GM12878 (cell line): Measurements from ENCODE around the gene KRT12. TPM values are rescaled to one million over a fixed set of nuclear protein-coding genes. Genes with fewer than 3 reads are reported as not detected.

Experiments
- ATAC-seq: fragments of 200-7000 bp; cut with Tn5 transposase; 3 replicates; pipeline ENCODE4 v1.9.1; 2020; ENCODE audit warnings: mild to moderate bottlenecking, moderate library complexity
- BruUV-seq: library from RNA; stranded (reverse); fragments of 400-500 nt; replicated peaks from 2 replicates; lab custom pipeline; 2021; lab: Mats Ljungman, UMichigan
- CTCF ChIA-PET: fragments of 300-600 bp; sonication (Branson Sonifier 250); formaldehyde crosslinking; extraction: SDS; loops from one replicate; lab custom pipeline; 2021; ENCODE audit warnings: inconsistent platforms; lab: Yijun Ruan, JAX
- POLR2A ChIA-PET: fragments of 350-600 bp; formaldehyde crosslinking; extraction: SDS; loops from one replicate; lab custom pipeline; 2021; ENCODE audit warnings: inconsistent platforms; lab: Charles Lee
- RAD21 ChIA-PET: fragments of 300-600 bp; sonication (Branson Sonifier 250); formaldehyde crosslinking; loops from one replicate; lab custom pipeline; 2023; ENCODE audit warnings: antibody characterized with exemption; ENCODE audit not compliant: unreplicated experiment; lab: Charles Lee
- SMC1A ChIA-PET: fragments of 300-600 bp; sonication (Branson Sonifier 250); formaldehyde crosslinking; loops from one replicate; lab custom pipeline; 2023; ENCODE audit not compliant: unreplicated experiment, uncharacterized antibody; lab: Charles Lee
- DNase-seq: peaks from one replicate; pipeline ENCODE4 v3.0.0-alpha.2; 2011; ENCODE audit warnings: low read depth, low spot score
- FAIRE-seq: peaks from 3 replicates; lab custom pipeline; 2011; peaks lifted over from hg19 to GRCh38; lab: Jason Lieb, UNC
- H2AFZ ChIP-seq: 2 replicates; pipeline ENCODE4 v1.6.0; 2011; ENCODE audit warnings: low read depth, low read length, control low read depth; ENCODE audit not compliant: control insufficient read depth
- H3K27ac ChIP-seq: 2 replicates; pipeline ENCODE4 v1.5.1; 2011; ENCODE audit warnings: control low read depth; ENCODE audit not compliant: control insufficient read depth, insufficient read depth
- H3K27me3 ChIP-seq, 2 experiments: replicated peaks in 1 of 2; 2 replicates each; pipeline versions ENCODE4 v1.6.0 to v1.6.1; 2011; ENCODE audit warnings: low read length in 1 of 2; ENCODE audit not compliant: control insufficient read depth in 2 of 2, insufficient read depth in 2 of 2
- H3K36me3 ChIP-seq, 2 experiments: 2 replicates each; pipeline ENCODE4 v1.5.1; 2011; ENCODE audit warnings: low read length in 1 of 2; ENCODE audit not compliant: control insufficient read depth in 2 of 2, insufficient read depth in 2 of 2
- H3K4me1 ChIP-seq: 2 replicates; pipeline ENCODE4 v1.6.1; 2011; ENCODE audit warnings: mild to moderate bottlenecking, low read length, moderate library complexity, mixed read lengths; ENCODE audit not compliant: control insufficient read depth, insufficient read depth
- H3K4me2 ChIP-seq: 2 replicates; pipeline ENCODE4 v1.6.0; 2011; ENCODE audit warnings: control low read depth; ENCODE audit not compliant: control insufficient read depth, insufficient read depth
- H3K4me3 ChIP-seq: fragments of 200-600 bp; sonication (generic); 2 replicates; pipeline ENCODE4 v1.5.1; 2016
- H3K79me2 ChIP-seq: 2 replicates; pipeline ENCODE4 v1.6.0; 2011; ENCODE audit warnings: low read length; ENCODE audit not compliant: control insufficient read depth, insufficient read depth
- H3K9ac ChIP-seq: 2 replicates; pipeline ENCODE4 v1.8.0; 2011; ENCODE audit warnings: low read length, control low read depth, mixed read lengths; ENCODE audit not compliant: control insufficient read depth, insufficient read depth
- H3K9me3 ChIP-seq: replicated peaks from 3 replicates; pipeline ENCODE4 v1.5.1; 2011; ENCODE audit warnings: mild to moderate bottlenecking, low read length; ENCODE audit not compliant: control insufficient read depth, insufficient read depth
- H4K20me1 ChIP-seq: 2 replicates; pipeline ENCODE4 v1.6.0; 2011; ENCODE audit not compliant: control insufficient read depth, insufficient read depth
- BACH1 ChIP-seq: fragments of 450-650 bp; IDR thresholded peaks from 2 replicates; pipeline ENCODE4 v1.6.1; 2017; ENCODE audit warnings: mild to moderate bottlenecking, borderline replicate concordance
- CBX3 ChIP-seq: fragments of 200-600 bp; sonication (generic); IDR thresholded peaks from 2 replicates; pipeline ENCODE4 v1.6.1; 2016; ENCODE audit warnings: low read depth, borderline replicate concordance
- EP300 ChIP-seq, 2 experiments: fragments of 150-350 bp in 1 of 2; IDR thresholded peaks; 2 replicates each; pipeline ENCODE4 v1.6.1; 2011 to 2012; ENCODE audit warnings: low read depth in 2 of 2, low read length in 2 of 2, borderline replicate concordance in 1 of 2, improper control_type of control experiment in 1 of 2, inconsistent platforms in 1 of 2; ENCODE audit not compliant: control insufficient read depth in 1 of 2
- IRF4 ChIP-seq: IDR thresholded peaks from 2 replicates; pipeline ENCODE4 v1.6.1; 2011; ENCODE audit warnings: low read depth, low read length
- KLF5 ChIP-seq: fragments of 450-650 bp; IDR thresholded peaks from 2 replicates; pipeline ENCODE4 v1.6.1; 2014; ENCODE audit warnings: mild to moderate bottlenecking; ENCODE audit not compliant: partially characterized antibody
- MTA3 ChIP-seq: IDR thresholded peaks from 2 replicates; pipeline ENCODE4 v1.6.1; 2012; ENCODE audit warnings: low read length, inconsistent platforms, borderline replicate concordance
- NFXL1 ChIP-seq: fragments of 450-650 bp; IDR thresholded peaks from 2 replicates; pipeline ENCODE4 v1.6.1; 2017; ENCODE audit warnings: antibody characterized with exemption, mild to moderate bottlenecking, borderline replicate concordance
- NRF1 ChIP-seq: conservative IDR thresholded peaks from 2 replicates; pipeline ENCODE4 v1.6.1; 2011; ENCODE audit warnings: mild to moderate bottlenecking, low read depth, low read length, improper control_type of control experiment
- PAX5 ChIP-seq: IDR thresholded peaks from 2 replicates; pipeline ENCODE4 v1.6.1; 2011; ENCODE audit warnings: low read depth, low read length, borderline replicate concordance
- RAD21 ChIP-seq: IDR thresholded peaks from 2 replicates; pipeline ENCODE4 v1.6.1; 2011; ENCODE audit warnings: mild to moderate bottlenecking, low read depth, low read length, moderate library complexity; ENCODE audit not compliant: insufficient read depth
- SIX5 ChIP-seq: IDR thresholded peaks from 2 replicates; pipeline ENCODE4 v1.6.1; 2011; ENCODE audit warnings: mild to moderate bottlenecking, low read depth, low read length, moderate library complexity; ENCODE audit not compliant: severe bottlenecking
- SP1 ChIP-seq: IDR thresholded peaks from one replicate; pipeline ENCODE4 v1.6.1; 2011; ENCODE audit warnings: low read depth, low read length
- WGBS: methylation state at CpG from one replicate; pipeline ENCODE4 v1.1.6; 2016; ENCODE audit warnings: low lambda C conversion rate; ENCODE audit not compliant: insufficient replicate concordance, insufficient coverage; ENCODE audit errors: missing lambda C conversion rate; 5-methylcytosine and 5-hydroxymethylcytosine counted together
- in situ Hi-C: fragments of 300-500 bp; cut with MboI; formaldehyde crosslinking; loops from 9 replicates; pipeline ENCODE4 v1.14.3; 2018; ENCODE audit warnings: mixed read lengths
- intact Hi-C: fragments of 100-400 bp; cut with micrococcal nuclease; formaldehyde crosslinking; loops from one replicate; pipeline ENCODE4 v1.14.2; 2022; ENCODE audit not compliant: unreplicated experiment
- polyA plus RNA-seq, 11 experiments: library from polyadenylated mRNA; depleted of rRNA in 4 of 11; unstranded in 6 of 11; stranded (reverse) in 5 of 11; fragments of >200 nt; fragmentation: Nextera tagmentation in 4 of 11; fragmentation: Illumina TruSeq in 1 of 11; extraction: Ambion mirVana in 4 of 11; extraction: Trizol in 1 of 11; gene quantifications; 1 replicate in 1 of 11; 2 replicates in 10 of 11; pipeline versions ENCODE4 v1.2.1 to v1.2.3, GENCODE V29; 2011 to 2016; ENCODE audit warnings: inconsistent platforms in 2 of 11, missing spikeins in 2 of 11, low read depth in 1 of 11
- total RNA-seq, 4 experiments: library from RNA; depleted of rRNA in 3 of 4; stranded (reverse); fragments of >200 nt in 3 of 4; fragmentation: Illumina TruSeq in 1 of 4; extraction: Trizol in 1 of 4; gene quantifications; 2 replicates each; pipeline versions ENCODE4 v1.2.1 to v1.2.3, GENCODE V29; 2013 to 2021
- TF ChIP-seq, protein P1 (sequence below): IDR thresholded peaks from 2 replicates; pipeline ENCODE4 v1.6.1; 2011; ENCODE audit warnings: borderline replicate concordance, low read depth, mild to moderate bottlenecking, moderate library complexity, mixed read lengths, low read length; ENCODE audit not compliant: insufficient read depth; ENCODE audit errors: extremely low read length
- TF ChIP-seq, protein P2 (sequence below): IDR thresholded peaks from 2 replicates; pipeline ENCODE4 v1.6.1; 2012; ENCODE audit warnings: improper control_type of control experiment, low read depth, low read length; ENCODE audit not compliant: insufficient replicate concordance

KRT12 gene
- total and polyA plus RNA-seq, 10 of the 15 experiments (the other 5 are each of a cell fraction or from before 2014, with no cell fraction given) = not detected

DNA sequence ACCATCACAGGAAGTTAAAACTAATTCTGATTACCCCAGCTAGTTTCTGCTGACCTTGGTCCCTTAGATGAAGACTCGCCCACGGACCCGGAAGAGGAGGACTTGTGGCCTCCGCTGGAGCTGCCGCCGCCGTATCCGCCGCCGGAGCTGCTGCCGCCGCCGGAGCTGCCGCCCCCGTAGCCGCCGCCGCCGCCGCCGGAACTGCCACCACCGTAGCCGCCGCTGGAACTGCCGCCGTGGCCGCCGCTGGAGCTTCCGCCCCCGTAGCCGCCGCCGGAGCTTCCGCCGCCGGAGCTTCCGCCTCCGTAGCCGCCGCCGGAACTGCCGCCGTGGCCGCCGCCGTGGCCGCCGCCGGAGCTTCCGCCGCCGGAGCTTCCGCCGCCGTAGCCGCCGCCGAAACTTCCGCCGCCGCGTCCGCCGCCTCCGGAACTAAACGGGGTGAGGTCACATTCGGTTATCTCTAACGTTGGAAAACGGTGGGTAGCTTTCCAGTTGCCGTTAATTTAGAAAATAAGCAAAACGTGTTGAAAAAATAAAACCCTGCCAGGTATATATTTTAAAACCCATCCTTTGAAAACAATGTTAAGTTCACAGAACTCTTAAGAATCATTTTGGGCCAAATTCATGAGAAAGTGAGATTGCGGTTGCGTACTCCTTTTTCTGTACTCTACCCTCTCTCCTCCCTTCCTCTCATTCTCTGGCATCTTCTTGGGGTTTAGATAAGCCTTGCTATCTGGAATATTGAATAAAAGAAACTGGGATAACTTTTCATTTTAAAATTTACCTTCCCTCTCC lies 48.1 kb downstream of the KRT12 start:
- WGBS = 4% methylated on average over 71 of the region's 73 CpGs
- Histone ChIP-seq H3K9me3 (no peaks in the 10 kb centered on the region), H3K4me3 (peak overlapping the region; percentile 78), H2AFZ (peak overlapping the region; percentile 75), H4K20me1 (no peaks in the 10 kb centered on the region), H3K79me2 (peaks cover 5% of the 10 kb centered on the region), H3K9ac (peak overlapping the region; percentile 79), H3K4me2 (peak overlapping the region; percentile 60), H3K27ac (peak overlapping the region; percentile 76), H3K36me3 (peaks cover 0 to 7% of the 10 kb centered on the region in 2 experiments; a peak in 2 of 4 replicates), H3K4me1 (peaks cover 12% of the 10 kb centered on the region), H3K27me3 (no peaks in the 10 kb centered on the region)
- ChIA-PET POLR2A (interaction anchor here (0.6 to 1.2 kb wide), 15 partner anchors 9 to 1225 kb away, joined by 3 to 7 read pairs (median 3); partner anchors contain the start of genes EIF1 and TOP2A), CTCF (interaction anchor here (0.7 to 3.5 kb wide), 11 partner anchors 11 to 848 kb away, joined by 3 to 14 read pairs (median 3); no protein-coding TSS in a partner anchor), RAD21 (interaction anchor here (0.8 to 2.0 kb wide), 14 partner anchors 15 to 829 kb away, joined by 3 to 9 read pairs (median 5); partner anchors contain the start of gene SMARCE1), SMC1A (interaction anchor here (0.7 to 2.6 kb wide), 7 partner anchors 12 to 258 kb away, joined by 3 to 13 read pairs (median 4); no protein-coding TSS in a partner anchor)
- no peak for FAIRE-seq
- ATAC-seq = peak; percentile 91
- in situ Hi-C loops (no loop called here), intact Hi-C loops (no loop called here)
- BruUV-seq = TSS peak; percentile 86
- no peak for DNase-seq
- TF ChIP-seq BACH1 (no peak), SIX5 (peak; percentile 22), MTA3 (no peak), NFXL1 (no peak), SP1 (no peak), IRF4 (no peak), PAX5 (no peak), CBX3 (no peak), EP300 (IDR thresholded peaks at IDR 0.05; ENCODE audit: borderline replicate concordance in 1 of 2, control insufficient read depth in 1 of 2, low read depth in 2 of 2, low read length in 2 of 2) (no peak), KLF5 (no peak), NRF1 (no peak), RAD21 (no peak)
- TF ChIP-seq, protein P1, sequence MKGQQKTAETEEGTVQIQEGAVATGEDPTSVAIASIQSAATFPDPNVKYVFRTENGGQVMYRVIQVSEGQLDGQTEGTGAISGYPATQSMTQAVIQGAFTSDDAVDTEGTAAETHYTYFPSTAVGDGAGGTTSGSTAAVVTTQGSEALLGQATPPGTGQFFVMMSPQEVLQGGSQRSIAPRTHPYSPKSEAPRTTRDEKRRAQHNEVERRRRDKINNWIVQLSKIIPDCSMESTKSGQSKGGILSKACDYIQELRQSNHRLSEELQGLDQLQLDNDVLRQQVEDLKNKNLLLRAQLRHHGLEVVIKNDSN = no peak
- TF ChIP-seq, protein P2, sequence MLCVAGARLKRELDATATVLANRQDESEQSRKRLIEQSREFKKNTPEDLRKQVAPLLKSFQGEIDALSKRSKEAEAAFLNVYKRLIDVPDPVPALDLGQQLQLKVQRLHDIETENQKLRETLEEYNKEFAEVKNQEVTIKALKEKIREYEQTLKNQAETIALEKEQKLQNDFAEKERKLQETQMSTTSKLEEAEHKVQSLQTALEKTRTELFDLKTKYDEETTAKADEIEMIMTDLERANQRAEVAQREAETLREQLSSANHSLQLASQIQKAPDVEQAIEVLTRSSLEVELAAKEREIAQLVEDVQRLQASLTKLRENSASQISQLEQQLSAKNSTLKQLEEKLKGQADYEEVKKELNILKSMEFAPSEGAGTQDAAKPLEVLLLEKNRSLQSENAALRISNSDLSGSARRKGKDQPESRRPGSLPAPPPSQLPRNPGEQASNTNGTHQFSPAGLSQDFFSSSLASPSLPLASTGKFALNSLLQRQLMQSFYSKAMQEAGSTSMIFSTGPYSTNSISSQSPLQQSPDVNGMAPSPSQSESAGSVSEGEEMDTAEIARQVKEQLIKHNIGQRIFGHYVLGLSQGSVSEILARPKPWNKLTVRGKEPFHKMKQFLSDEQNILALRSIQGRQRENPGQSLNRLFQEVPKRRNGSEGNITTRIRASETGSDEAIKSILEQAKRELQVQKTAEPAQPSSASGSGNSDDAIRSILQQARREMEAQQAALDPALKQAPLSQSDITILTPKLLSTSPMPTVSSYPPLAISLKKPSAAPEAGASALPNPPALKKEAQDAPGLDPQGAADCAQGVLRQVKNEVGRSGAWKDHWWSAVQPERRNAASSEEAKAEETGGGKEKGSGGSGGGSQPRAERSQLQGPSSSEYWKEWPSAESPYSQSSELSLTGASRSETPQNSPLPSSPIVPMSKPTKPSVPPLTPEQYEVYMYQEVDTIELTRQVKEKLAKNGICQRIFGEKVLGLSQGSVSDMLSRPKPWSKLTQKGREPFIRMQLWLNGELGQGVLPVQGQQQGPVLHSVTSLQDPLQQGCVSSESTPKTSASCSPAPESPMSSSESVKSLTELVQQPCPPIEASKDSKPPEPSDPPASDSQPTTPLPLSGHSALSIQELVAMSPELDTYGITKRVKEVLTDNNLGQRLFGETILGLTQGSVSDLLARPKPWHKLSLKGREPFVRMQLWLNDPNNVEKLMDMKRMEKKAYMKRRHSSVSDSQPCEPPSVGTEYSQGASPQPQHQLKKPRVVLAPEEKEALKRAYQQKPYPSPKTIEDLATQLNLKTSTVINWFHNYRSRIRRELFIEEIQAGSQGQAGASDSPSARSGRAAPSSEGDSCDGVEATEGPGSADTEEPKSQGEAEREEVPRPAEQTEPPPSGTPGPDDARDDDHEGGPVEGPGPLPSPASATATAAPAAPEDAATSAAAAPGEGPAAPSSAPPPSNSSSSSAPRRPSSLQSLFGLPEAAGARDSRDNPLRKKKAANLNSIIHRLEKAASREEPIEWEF = no peak
